Mesendoderm (in vitro differentiated cells): ENCODE measurements around the gene HTD2.
A peak's percentile ranks its signal among the peaks of the same experiment; 100 is the strongest.

Source experiments
- DNase-seq: peaks from one replicate; pipeline ENCODE4 v3.0.0; 2013
- H2AK5ac ChIP-seq: 2 replicates; pipeline ENCODE4 v1.6.1; 2013; ENCODE audit warnings: low read length, inconsistent platforms
- H2BK120ac ChIP-seq: 2 replicates; pipeline ENCODE4 v1.6.1; 2013; ENCODE audit warnings: low read depth, mild to moderate bottlenecking, low read length, moderate library complexity, mixed read lengths
- H2BK15ac ChIP-seq: replicated peaks from 2 replicates; pipeline ENCODE4 v1.6.1; 2013; ENCODE audit warnings: low read depth, mild to moderate bottlenecking, moderate library complexity
- H2BK5ac ChIP-seq: 2 replicates; pipeline ENCODE4 v1.6.1; 2013; ENCODE audit warnings: low read length, inconsistent platforms
- H3K18ac ChIP-seq: 2 replicates; pipeline ENCODE4 v1.6.1; 2013; ENCODE audit warnings: mild to moderate bottlenecking, low read length, mixed read lengths
- H3K23ac ChIP-seq: one replicate; pipeline ENCODE4 v1.6.1; 2013; ENCODE audit warnings: low read length
- H3K27ac ChIP-seq: 2 replicates; pipeline ENCODE4 v1.5.1; 2013; ENCODE audit warnings: low read depth, mild to moderate bottlenecking, inconsistent platforms, low read length, moderate library complexity
- H3K27me3 ChIP-seq: 2 replicates; pipeline ENCODE4 v1.6.1; 2013; ENCODE audit warnings: low read length, control low read depth, mild to moderate bottlenecking, inconsistent platforms; ENCODE audit not compliant: insufficient read depth, poor library complexity
- H3K36me3 ChIP-seq: 2 replicates; pipeline ENCODE4 v1.6.1; 2013; ENCODE audit warnings: low read length, inconsistent platforms; ENCODE audit not compliant: control insufficient read depth, insufficient read depth
- H3K4ac ChIP-seq: one replicate; pipeline ENCODE4 v1.6.1; 2013; ENCODE audit warnings: low read depth, mild to moderate bottlenecking, low read length, moderate library complexity
- H3K4me1 ChIP-seq: 2 replicates; pipeline ENCODE4 v1.6.1; 2013; ENCODE audit warnings: low read depth, low read length, inconsistent platforms; ENCODE audit not compliant: control insufficient read depth
- H3K4me2 ChIP-seq: 2 replicates; pipeline ENCODE4 v1.6.1; 2013; ENCODE audit warnings: low read length
- H3K4me3 ChIP-seq: 2 replicates; pipeline ENCODE4 v1.5.1; 2013; ENCODE audit warnings: mild to moderate bottlenecking, low read length
- H3K56ac ChIP-seq: one replicate; pipeline ENCODE4 v1.6.1; 2013; ENCODE audit warnings: low read length
- H3K79me1 ChIP-seq: 2 replicates; pipeline ENCODE4 v1.6.1; 2013; ENCODE audit warnings: low read length, inconsistent platforms
- H3K79me2 ChIP-seq: 2 replicates; pipeline ENCODE4 v1.6.1; 2013; ENCODE audit warnings: mild to moderate bottlenecking, low read length; ENCODE audit not compliant: control insufficient read depth, insufficient read depth
- H3K9ac ChIP-seq: 2 replicates; pipeline ENCODE4 v1.6.1; 2013; ENCODE audit warnings: low read length, inconsistent platforms
- H4K5ac ChIP-seq: one replicate; pipeline ENCODE4 v1.6.1; 2013; ENCODE audit warnings: low read length
- H4K8ac ChIP-seq: one replicate; pipeline ENCODE4 v1.6.1; 2013; ENCODE audit warnings: low read depth, mild to moderate bottlenecking, control low read depth, low read length, moderate library complexity
- WGBS: extraction: QIAGEN DNeasy Blood & Tissue Kit; methylation state at CpG from one replicate; pipeline ENCODE4 v1.1.7; 2013; ENCODE audit warnings: low lambda C conversion rate, missing lambda C conversion rate; ENCODE audit not compliant: insufficient coverage; ENCODE audit errors: extremely low coverage; 5-methylcytosine and 5-hydroxymethylcytosine counted together

HTD2 gene

DNA sequence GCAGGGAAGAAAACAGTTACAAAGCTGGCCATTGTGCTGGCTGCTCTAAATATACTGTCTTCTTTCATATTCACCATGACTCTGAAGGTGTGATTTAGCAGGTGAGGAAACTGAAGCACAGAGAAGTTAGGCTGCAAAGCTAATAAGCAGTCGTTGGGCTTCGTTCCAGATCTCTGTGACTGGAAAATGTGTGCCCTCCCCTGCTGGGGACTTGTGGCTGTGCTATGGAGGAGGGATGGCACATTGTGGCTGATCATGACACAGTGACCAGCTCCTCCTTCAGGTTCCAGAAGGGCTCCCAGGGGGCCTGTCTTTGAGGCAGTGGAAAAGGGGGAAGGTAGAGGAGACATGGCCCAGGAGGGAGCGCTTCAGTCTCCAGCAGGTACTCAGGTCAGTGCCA, 45.6 kb downstream of the HTD2 start:
- H3K4me2 ChIP-seq: no peak overlapping the region
- no CpG with 5 or more reads among the region's 3 CpGs for WGBS
- H3K27ac ChIP-seq: no peak overlapping the region
- H3K23ac ChIP-seq: no peak overlapping the region
- no peak overlapping the region for H2AK5ac ChIP-seq
- no peak overlapping the region for H2BK5ac ChIP-seq
- no peak overlapping the region for H3K9ac ChIP-seq
- peak; percentile 55 for DNase-seq
- no peak overlapping the region for H3K18ac ChIP-seq
- H2BK120ac ChIP-seq: no peak overlapping the region
- H3K4me3 ChIP-seq: no peak overlapping the region
- peak overlapping the region; percentile 62 for H3K56ac ChIP-seq
- no peaks in the 10 kb centered on the region for H3K36me3 ChIP-seq
- H3K4ac ChIP-seq: no peak overlapping the region
- H4K8ac ChIP-seq: no peak overlapping the region
- no peaks in the 10 kb centered on the region for H3K4me1 ChIP-seq
- no peak overlapping the region for H2BK15ac ChIP-seq
- H3K27me3 ChIP-seq: no peaks in the 10 kb centered on the region
- H3K79me1 ChIP-seq: no peaks in the 10 kb centered on the region
- H3K79me2 ChIP-seq: no peaks in the 10 kb centered on the region
- H4K5ac ChIP-seq: no peak overlapping the region

GRCh38 chr3:58352626-58353025, 46.3 kb downstream of the HTD2 start:
- no peak overlapping the region for H3K9ac ChIP-seq
- no peak overlapping the region for H4K8ac ChIP-seq
- no peak overlapping the region for H3K23ac ChIP-seq
- H3K27me3 ChIP-seq: no peaks in the 10 kb centered on the region
- H3K36me3 ChIP-seq: no peaks in the 10 kb centered on the region
- no peak overlapping the region for H3K56ac ChIP-seq
- H3K18ac ChIP-seq: no peak overlapping the region
- H3K4ac ChIP-seq: no peak overlapping the region
- no peak overlapping the region for H2BK5ac ChIP-seq
- H3K27ac ChIP-seq: no peak overlapping the region
- H3K4me2 ChIP-seq: no peak overlapping the region
- H3K79me1 ChIP-seq: no peaks in the 10 kb centered on the region
- H2BK15ac ChIP-seq: no peak overlapping the region
- H3K4me1 ChIP-seq: no peaks in the 10 kb centered on the region
- H3K79me2 ChIP-seq: no peaks in the 10 kb centered on the region
- H2BK120ac ChIP-seq: no peak overlapping the region
- WGBS: no CpG with 5 or more reads among the region's 6 CpGs
- H3K4me3 ChIP-seq: no peak overlapping the region
- no peak overlapping the region for H2AK5ac ChIP-seq
- no peak overlapping the region for H4K5ac ChIP-seq
- DNase-seq: no peak

DNA sequence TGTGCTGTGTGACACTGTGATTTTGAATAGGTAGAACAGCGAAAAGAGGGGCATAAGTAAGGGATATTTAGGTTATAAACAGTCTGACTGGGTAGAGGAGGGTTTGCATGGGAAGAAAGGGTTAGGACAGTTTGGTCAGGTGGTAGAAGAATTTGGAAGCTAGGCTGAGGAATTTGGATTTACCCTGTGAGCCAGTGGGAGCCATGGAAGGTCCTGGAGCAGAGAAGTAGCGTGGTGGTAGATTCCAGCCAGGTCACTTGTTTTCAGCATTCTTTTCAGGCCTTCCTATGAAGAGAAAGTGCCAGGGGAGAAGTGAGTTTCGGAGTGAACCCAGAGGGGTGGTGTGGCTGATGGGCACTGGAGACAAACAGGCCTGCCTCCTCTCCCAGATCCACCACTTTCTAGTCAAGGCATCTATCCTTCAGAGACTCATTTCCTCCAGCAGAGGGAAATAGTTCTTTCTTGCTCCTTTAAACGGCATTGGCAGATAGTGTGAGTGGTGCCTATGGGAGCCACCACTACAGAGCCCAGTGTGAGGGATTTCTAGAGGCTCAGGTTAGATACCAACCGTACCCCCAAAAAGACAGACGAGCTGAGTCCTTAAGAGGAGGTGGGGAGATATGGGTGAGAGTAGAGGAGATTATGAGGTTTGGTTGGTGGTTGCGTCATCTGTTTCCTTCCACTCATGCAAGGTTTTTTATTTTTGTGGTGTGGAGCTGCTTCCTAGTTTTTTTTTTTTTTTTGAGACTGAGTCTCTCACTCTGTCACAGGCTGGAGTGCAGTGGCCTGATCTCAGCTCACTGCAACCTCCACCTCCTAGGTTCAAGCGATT, 47.6 kb downstream of the HTD2 start:
- H3K23ac ChIP-seq: no peak overlapping the region
- WGBS: no CpG with 5 or more reads among the region's 8 CpGs
- no peak overlapping the region for H2BK5ac ChIP-seq
- no peak overlapping the region for H3K4me3 ChIP-seq
- H3K36me3 ChIP-seq: no peaks in the 10 kb centered on the region
- no peaks in the 10 kb centered on the region for H3K27me3 ChIP-seq
- H2BK15ac ChIP-seq: no peak overlapping the region
- no peak overlapping the region for H3K9ac ChIP-seq
- H3K79me2 ChIP-seq: no peaks in the 10 kb centered on the region
- no peak overlapping the region for H2BK120ac ChIP-seq
- no peak overlapping the region for H3K4ac ChIP-seq
- no peaks in the 10 kb centered on the region for H3K79me1 ChIP-seq
- H3K18ac ChIP-seq: no peak overlapping the region
- H4K5ac ChIP-seq: no peak overlapping the region
- H2AK5ac ChIP-seq: no peak overlapping the region
- H4K8ac ChIP-seq: no peak overlapping the region
- DNase-seq: peak; percentile 33
- H3K27ac ChIP-seq: no peak overlapping the region
- H3K4me2 ChIP-seq: no peak overlapping the region
- no peak overlapping the region for H3K56ac ChIP-seq
- no peaks in the 10 kb centered on the region for H3K4me1 ChIP-seq

DNA sequence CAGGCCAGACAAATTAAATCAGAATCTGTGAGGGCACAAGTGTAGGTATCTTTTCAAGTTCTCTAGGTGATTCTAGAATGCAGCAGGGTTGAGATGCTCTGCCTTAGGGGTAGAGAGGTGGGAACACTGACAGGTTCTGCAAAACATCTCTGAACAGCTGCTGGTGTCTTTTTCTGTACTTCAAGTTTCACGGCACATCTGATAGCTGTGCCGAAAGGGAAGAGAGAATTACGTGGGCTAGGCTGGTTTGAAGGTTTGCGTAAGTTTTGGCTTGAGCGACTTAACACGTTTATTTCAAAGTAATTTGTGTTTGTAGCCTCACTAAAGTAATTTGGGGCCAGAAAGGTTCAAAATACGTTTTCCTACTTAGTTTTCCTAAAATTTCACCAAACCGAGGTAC, 48.9 kb downstream of the HTD2 start:
- WGBS: no CpG with 5 or more reads among the region's 8 CpGs
- no peak overlapping the region for H2BK5ac ChIP-seq
- no peak overlapping the region for H2BK15ac ChIP-seq
- H3K4ac ChIP-seq: no peak overlapping the region
- no peak overlapping the region for H4K5ac ChIP-seq
- no peak for DNase-seq
- no peak overlapping the region for H3K56ac ChIP-seq
- no peak overlapping the region for H4K8ac ChIP-seq
- no peak overlapping the region for H2BK120ac ChIP-seq
- H3K9ac ChIP-seq: no peak overlapping the region
- no peaks in the 10 kb centered on the region for H3K36me3 ChIP-seq
- no peaks in the 10 kb centered on the region for H3K79me1 ChIP-seq
- H3K4me2 ChIP-seq: no peak overlapping the region
- H3K4me3 ChIP-seq: no peak overlapping the region
- no peak overlapping the region for H3K23ac ChIP-seq
- no peak overlapping the region for H3K18ac ChIP-seq
- H2AK5ac ChIP-seq: no peak overlapping the region
- H3K79me2 ChIP-seq: no peaks in the 10 kb centered on the region
- H3K4me1 ChIP-seq: no peaks in the 10 kb centered on the region
- H3K27me3 ChIP-seq: no peaks in the 10 kb centered on the region
- H3K27ac ChIP-seq: no peak overlapping the region

DNA sequence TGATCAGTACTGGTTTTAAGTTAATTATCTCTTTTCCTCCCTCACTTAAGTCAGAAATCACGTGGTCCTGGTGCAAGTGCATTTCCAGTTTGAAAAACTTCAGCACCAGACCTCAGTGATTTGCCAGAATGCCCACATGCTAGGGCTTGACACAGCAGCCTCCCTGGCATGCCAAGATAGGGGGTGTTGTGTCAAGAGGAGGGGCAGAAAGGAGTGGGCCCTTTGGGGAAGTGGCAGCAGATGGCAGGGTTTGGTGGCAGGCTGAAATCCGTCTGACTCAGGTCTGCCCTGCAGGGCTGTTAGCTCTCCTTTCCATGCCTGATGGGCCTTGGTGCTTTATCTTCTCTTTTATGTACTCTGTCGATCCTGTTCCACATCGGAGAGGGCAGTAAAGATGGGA, 49.7 kb downstream of the HTD2 start:
- Histone ChIP-seq H2AK5ac (no peak overlapping the region), H3K4me3 (no peak overlapping the region), H3K4me2 (no peak overlapping the region), H3K4ac (no peak overlapping the region), H3K18ac (no peak overlapping the region), H2BK5ac (no peak overlapping the region), H3K27me3 (no peaks in the 10 kb centered on the region), H3K23ac (no peak overlapping the region), H2BK15ac (no peak overlapping the region), H3K9ac (no peak overlapping the region), H4K8ac (no peak overlapping the region), H3K79me2 (no peaks in the 10 kb centered on the region), H3K4me1 (no peaks in the 10 kb centered on the region), H3K27ac (no peak overlapping the region), H3K36me3 (no peaks in the 10 kb centered on the region), H3K56ac (no peak overlapping the region), H4K5ac (no peak overlapping the region), H2BK120ac (no peak overlapping the region), H3K79me1 (no peaks in the 10 kb centered on the region)
- WGBS: no CpG with 5 or more reads among the region's 4 CpGs
- no peak for DNase-seq

- no peaks in the 10 kb centered on the region for H3K36me3 ChIP-seq
- H3K18ac ChIP-seq: no peak overlapping the region
- no peaks in the 10 kb centered on the region for H3K27me3 ChIP-seq
- no peaks in the 10 kb centered on the region for H3K79me1 ChIP-seq
- H4K5ac ChIP-seq: no peak overlapping the region
- H3K4me3 ChIP-seq: no peak overlapping the region
- no peak overlapping the region for H2BK120ac ChIP-seq
- no peak overlapping the region for H3K9ac ChIP-seq
- H3K4ac ChIP-seq: no peak overlapping the region
- no peak overlapping the region for H2BK5ac ChIP-seq
- H2AK5ac ChIP-seq: no peak overlapping the region
- no peaks in the 10 kb centered on the region for H3K79me2 ChIP-seq
- no CpG with 5 or more reads among the region's 3 CpGs for WGBS
- H4K8ac ChIP-seq: no peak overlapping the region
- H3K56ac ChIP-seq: no peak overlapping the region
- H3K27ac ChIP-seq: no peak overlapping the region
- no peak overlapping the region for H3K23ac ChIP-seq
- no peaks in the 10 kb centered on the region for H3K4me1 ChIP-seq
- no peak overlapping the region for H3K4me2 ChIP-seq
- DNase-seq: no peak
- H2BK15ac ChIP-seq: no peak overlapping the region
These were observed 51.1 kb downstream of the HTD2 start for GRCh38 chr3:58357402-58357801.
